SJSA1 (cell line): ENCODE results near the gene TGFBR3. TPM values are rescaled to one million over a fixed set of nuclear protein-coding genes. Genes with fewer than 3 reads are reported as not detected.

Experiments used
- DNase-seq, 2 experiments: peaks; one replicate each; pipeline ENCODE4 v3.0.0-alpha.2; 2015 to 2020; ENCODE audit warnings: low spot score in 2 of 2, low read depth in 1 of 2
- H3K27ac ChIP-seq: fragments of 250-450 bp; sonication (Bioruptor Pico); 2 replicates; pipeline ENCODE4 v1.5.1; 2020; ENCODE audit warnings: mild to moderate bottlenecking, moderate library complexity
- H3K27me3 ChIP-seq: fragments of 250-450 bp; sonication (Bioruptor Pico); replicated peaks from 2 replicates; pipeline ENCODE4 v1.5.1; 2020; ENCODE audit warnings: mild to moderate bottlenecking, moderate library complexity
- H3K36me3 ChIP-seq: fragments of 250-450 bp; sonication (Bioruptor Pico); 2 replicates; pipeline ENCODE4 v1.5.1; 2020; ENCODE audit warnings: mild to moderate bottlenecking
- H3K4me1 ChIP-seq: fragments of 250-450 bp; sonication (Bioruptor Pico); replicated peaks from 2 replicates; pipeline ENCODE4 v1.6.1; 2021; ENCODE audit warnings: mild to moderate bottlenecking
- H3K4me3 ChIP-seq: fragments of 250-450 bp; sonication (Bioruptor Pico); 2 replicates; pipeline ENCODE4 v1.5.1; 2020; ENCODE audit warnings: mild to moderate bottlenecking
- H3K9me3 ChIP-seq: fragments of 250-450 bp; sonication (Bioruptor Pico); replicated peaks from 2 replicates; pipeline ENCODE4 v1.5.1; 2020; ENCODE audit warnings: mild to moderate bottlenecking
- total RNA-seq: library from RNA; depleted of rRNA; stranded (reverse); fragments of >200 nt; shearing (Covaris generic); gene quantifications from 2 replicates; pipeline ENCODE4 v1.2.3, GENCODE V29; 2014

Gene TGFBR3
- total RNA-seq, 1 experiment from 2014 or later = 8.8 TPM

- no peaks in the 10 kb centered on the region for H3K27me3 ChIP-seq
- H3K9me3 ChIP-seq = no peaks in the 10 kb centered on the region
- H3K4me1 ChIP-seq = peaks cover 9% of the 10 kb centered on the region
- H3K36me3 ChIP-seq = 0 out of 2 replicates have a peak, but pooled peaks cover 7% of the 10 kb centered on the region
- H3K4me3 ChIP-seq = no peak overlapping the region
- no peak for DNase-seq
- no peak overlapping the region for H3K27ac ChIP-seq
Measured at GRCh38 chr1:91706140-91706957, 179.6 kb downstream of the TGFBR3 start.

DNA sequence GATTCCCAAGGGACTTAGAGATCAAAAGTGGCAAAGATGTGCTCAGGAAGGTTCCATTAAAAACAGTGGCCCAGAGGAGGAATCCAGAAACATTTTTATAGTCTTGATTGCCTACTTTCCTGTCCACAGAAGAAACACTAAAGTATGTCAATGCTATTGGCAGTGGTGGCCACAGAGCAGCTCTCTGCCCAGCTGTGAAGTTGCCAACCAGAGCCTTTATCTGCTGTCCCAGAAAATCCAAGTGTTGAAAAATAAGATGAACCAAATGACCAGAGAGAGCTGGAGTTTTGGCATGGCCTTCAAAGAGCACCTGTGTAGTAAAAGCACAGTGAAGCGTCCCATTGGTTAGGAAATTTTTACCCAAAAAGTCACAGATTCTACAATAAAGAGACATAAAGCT lies 181.2 kb downstream of the TGFBR3 start:
- Histone ChIP-seq H3K27me3 (no peaks in the 10 kb centered on the region), H3K4me3 (no peak overlapping the region), H3K36me3 (0 out of 2 replicates have a peak, but pooled peaks cover 7% of the 10 kb centered on the region), H3K9me3 (no peaks in the 10 kb centered on the region), H3K4me1 (peaks cover 24% of the 10 kb centered on the region), H3K27ac (no peak overlapping the region)
- DNase-seq = no peak

GRCh38 chr1:91703095-91703494 lies 182.9 kb downstream of the TGFBR3 start:
- Histone ChIP-seq H3K9me3 (no peaks in the 10 kb centered on the region), H3K4me1 (peaks cover 34% of the 10 kb centered on the region), H3K4me3 (no peak overlapping the region), H3K36me3 (0 out of 2 replicates have a peak, but pooled peaks cover 7% of the 10 kb centered on the region), H3K27me3 (no peaks in the 10 kb centered on the region), H3K27ac (no peak overlapping the region)
- no peak for DNase-seq

DNA sequence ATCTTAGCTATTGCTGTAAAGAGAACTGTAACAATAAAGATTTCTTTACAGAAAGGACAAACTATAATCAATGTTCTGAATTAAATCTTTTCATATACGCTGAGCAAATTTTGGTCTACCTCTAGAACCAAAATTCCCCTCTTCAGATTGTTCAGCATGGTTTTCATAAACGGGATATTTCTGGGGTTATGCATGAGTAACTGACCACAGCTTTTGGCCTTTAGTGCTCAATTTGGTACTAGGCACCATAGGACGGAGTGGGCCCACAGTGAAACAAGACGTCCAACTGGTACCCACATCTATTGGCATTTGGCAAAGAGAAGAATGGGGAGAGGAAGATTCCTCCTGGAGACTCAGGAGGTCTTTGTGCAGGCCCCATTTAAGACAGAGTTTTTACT lies 184.5 kb downstream of the TGFBR3 start:
- H3K4me1 ChIP-seq = peaks cover 34% of the 10 kb centered on the region
- DNase-seq = peak in 1 of 2 experiments; percentile 50
- H3K27me3 ChIP-seq = no peaks in the 10 kb centered on the region
- H3K4me3 ChIP-seq = no peak overlapping the region
- H3K9me3 ChIP-seq = no peaks in the 10 kb centered on the region
- peak overlapping the region; percentile 95 for H3K27ac ChIP-seq
- no peaks in the 10 kb centered on the region for H3K36me3 ChIP-seq

DNA sequence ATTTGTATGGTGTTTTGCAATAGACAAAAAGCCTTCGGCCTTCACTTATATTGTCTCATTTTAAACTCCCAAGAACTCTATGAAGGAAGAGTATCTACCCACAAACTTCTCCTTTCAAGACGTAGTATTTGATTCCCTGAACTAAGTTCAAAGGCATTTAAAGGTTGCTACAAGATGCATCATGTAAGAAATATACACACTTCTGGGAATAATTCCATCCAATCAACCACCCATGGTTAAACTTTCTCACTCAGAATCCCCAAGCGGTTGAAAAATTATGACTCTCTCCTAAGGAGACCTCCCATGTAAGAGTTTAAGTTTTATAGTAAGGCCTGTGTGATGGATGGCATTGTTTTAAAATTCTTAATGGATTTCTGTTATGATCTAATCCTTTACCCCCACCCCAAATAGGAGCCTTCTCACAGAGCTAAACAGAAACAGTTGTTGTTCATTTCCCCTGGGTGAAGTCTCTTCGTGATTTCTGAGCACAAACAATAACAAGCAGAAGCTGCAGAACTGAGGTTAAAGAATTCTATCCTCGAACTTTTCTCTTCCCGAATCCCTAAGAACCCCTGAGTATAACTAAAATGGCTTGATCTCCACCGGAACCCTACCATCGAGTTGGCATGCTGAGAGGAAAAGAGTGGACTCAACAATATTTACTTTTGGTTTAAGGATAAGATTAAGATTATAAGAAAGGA lies 185.0 kb downstream of the TGFBR3 start:
- peak; percentile 50 to 95 for DNase-seq
- Histone ChIP-seq H3K36me3 (no peaks in the 10 kb centered on the region), H3K9me3 (no peaks in the 10 kb centered on the region), H3K27me3 (no peaks in the 10 kb centered on the region), H3K27ac (peak overlapping the region; percentile 95), H3K4me3 (no peak overlapping the region), H3K4me1 (peaks cover 34% of the 10 kb centered on the region)

DNA sequence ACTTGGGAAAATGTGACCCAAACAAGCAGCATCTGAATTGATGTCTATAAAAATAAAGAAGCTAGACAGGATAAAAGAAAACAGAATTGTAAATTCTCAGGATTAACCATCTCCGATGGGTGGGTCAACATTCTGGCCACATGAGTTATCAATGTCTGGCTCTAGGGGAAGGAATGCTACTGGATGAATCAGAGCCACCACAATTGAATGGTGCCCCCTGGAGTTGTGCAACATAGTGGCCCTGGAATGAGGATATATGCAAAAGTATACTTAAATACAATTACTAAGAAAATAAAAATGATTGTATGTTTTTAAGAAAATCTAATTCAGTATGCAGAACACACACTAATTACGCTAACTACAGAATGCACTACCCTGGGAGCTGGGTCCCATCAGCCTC lies 185.6 kb downstream of the TGFBR3 start:
- H3K4me3 ChIP-seq = no peak overlapping the region
- no peaks in the 10 kb centered on the region for H3K27me3 ChIP-seq
- peak overlapping the region; percentile 95 for H3K27ac ChIP-seq
- H3K4me1 ChIP-seq = peaks cover 34% of the 10 kb centered on the region
- DNase-seq = peak; percentile 72 to 75
- no peaks in the 10 kb centered on the region for H3K36me3 ChIP-seq
- H3K9me3 ChIP-seq = no peaks in the 10 kb centered on the region

DNA sequence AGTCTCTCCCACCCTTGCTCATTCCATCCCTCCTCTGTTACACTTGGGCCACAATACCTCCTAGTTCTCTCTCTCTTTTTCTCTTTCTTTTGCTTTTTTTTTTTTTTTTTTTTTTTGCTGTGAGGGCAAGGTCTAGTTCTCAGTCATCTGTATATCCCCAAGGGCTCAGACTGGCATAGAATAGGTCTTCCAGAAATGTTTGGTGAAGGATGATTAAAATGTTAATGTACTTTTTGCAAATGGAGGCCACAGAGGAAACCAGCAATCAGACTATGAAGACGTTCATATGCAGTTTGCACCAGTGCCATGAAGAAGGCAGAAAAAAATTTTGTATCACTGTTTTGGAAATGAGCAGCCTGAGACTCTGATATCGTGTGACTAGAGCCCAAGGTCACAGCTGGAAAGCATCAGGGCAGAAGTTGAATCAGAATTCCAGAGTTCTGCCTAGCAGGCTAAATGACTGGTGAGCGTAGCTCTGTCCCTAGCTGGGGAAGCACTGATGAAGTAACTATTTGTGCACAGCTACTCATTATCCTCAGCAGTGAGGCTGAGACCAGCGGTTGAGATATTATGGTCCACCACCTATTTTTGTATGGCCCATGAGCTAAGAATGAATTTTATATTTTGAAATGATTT lies 186.5 kb downstream of the TGFBR3 start:
- H3K4me3 ChIP-seq = no peak overlapping the region

GRCh38 chr1:91697861-91698260 lies 188.1 kb downstream of the TGFBR3 start:
- Histone ChIP-seq H3K36me3 (no peaks in the 10 kb centered on the region), H3K4me3 (no peak overlapping the region), H3K27ac (no peak overlapping the region), H3K9me3 (no peaks in the 10 kb centered on the region), H3K27me3 (no peaks in the 10 kb centered on the region), H3K4me1 (peaks cover 34% of the 10 kb centered on the region)
- DNase-seq = no peak

More for the DNA sequence above, 186.5 kb downstream of the TGFBR3 start:
- Histone ChIP-seq H3K9me3 (no peaks in the 10 kb centered on the region), H3K27me3 (no peaks in the 10 kb centered on the region), H3K36me3 (no peaks in the 10 kb centered on the region), H3K27ac (peak overlapping the region; percentile 95), H3K4me1 (peaks cover 34% of the 10 kb centered on the region)
- peak in 1 of 2 experiments; percentile 35 for DNase-seq

DNA sequence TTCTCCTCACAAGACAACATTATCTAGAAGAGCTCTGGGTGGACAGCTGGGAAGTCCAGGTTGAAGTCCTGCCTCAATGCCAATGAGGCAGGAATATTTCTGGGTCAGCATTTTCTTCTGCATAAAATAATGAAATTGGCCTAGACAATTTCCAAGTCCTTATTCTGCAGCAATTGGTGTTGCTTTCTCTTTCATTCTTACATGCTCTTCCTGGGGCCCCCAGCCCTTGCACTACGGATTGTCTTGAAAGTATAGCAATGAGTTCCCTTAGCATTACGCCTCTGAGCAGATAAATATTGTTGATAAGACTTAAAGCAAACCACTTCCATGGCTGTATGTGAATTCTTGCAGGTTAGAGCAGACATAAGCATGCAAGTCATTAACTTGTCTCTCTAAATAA lies 188.5 kb downstream of the TGFBR3 start:
- H3K27me3 ChIP-seq = no peaks in the 10 kb centered on the region
- H3K9me3 ChIP-seq = no peaks in the 10 kb centered on the region
- DNase-seq = no peak
- H3K27ac ChIP-seq = no peak overlapping the region
- no peaks in the 10 kb centered on the region for H3K36me3 ChIP-seq
- peaks cover 34% of the 10 kb centered on the region for H3K4me1 ChIP-seq
- no peak overlapping the region for H3K4me3 ChIP-seq

DNA sequence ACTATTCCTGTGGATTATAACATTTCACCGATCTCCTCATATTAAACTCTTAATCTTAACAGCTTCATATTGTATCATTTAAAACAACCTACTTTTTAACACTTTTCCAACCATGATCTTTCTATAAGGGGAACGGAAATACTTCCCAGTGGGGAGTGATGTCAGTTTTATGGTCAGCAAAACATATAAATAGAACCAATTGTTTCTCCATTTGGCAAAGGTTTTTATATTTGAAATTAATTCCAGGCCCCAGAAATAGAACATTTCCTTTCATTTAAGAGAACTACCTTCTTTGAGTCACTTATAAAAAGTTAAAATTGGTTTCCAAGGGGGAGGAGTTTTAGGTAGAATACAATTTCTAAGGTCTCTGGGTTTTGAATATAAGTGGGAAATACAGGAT lies 189.6 kb downstream of the TGFBR3 start:
- H3K4me1 ChIP-seq = peaks cover 24% of the 10 kb centered on the region
- no peak for DNase-seq
- H3K27ac ChIP-seq = no peak overlapping the region
- no peaks in the 10 kb centered on the region for H3K27me3 ChIP-seq
- no peak overlapping the region for H3K4me3 ChIP-seq
- no peaks in the 10 kb centered on the region for H3K9me3 ChIP-seq
- H3K36me3 ChIP-seq = no peaks in the 10 kb centered on the region

GRCh38 chr1:91693557-91693956 lies 192.4 kb downstream of the TGFBR3 start:
- Histone ChIP-seq H3K9me3 (no peaks in the 10 kb centered on the region), H3K4me3 (no peak overlapping the region), H3K27ac (no peak overlapping the region), H3K36me3 (no peaks in the 10 kb centered on the region), H3K27me3 (no peaks in the 10 kb centered on the region), H3K4me1 (no peaks in the 10 kb centered on the region)
- DNase-seq = no peak

DNA sequence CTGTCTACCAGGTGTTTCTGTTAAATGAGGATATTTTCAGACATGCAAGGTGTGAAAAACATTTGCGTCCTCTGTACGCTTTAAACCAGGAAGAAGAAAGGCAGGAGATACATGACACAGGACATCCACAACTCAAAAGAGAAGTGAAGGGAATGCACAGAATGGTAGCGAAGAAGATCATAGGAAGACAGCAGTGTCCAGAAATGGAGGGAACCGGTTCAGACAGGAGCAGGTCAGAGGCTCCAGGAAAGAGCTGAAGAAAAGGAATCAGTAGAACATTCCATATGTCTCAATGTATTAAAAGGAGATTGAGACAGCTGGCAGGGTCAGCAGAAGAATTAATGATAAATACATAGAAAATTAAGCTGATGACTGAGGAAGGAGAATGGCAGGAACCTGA lies 194.4 kb downstream of the TGFBR3 start:
- H3K27me3 ChIP-seq = no peaks in the 10 kb centered on the region
- no peaks in the 10 kb centered on the region for H3K36me3 ChIP-seq
- no peaks in the 10 kb centered on the region for H3K4me1 ChIP-seq
- no peaks in the 10 kb centered on the region for H3K9me3 ChIP-seq
- H3K27ac ChIP-seq = no peak overlapping the region
- H3K4me3 ChIP-seq = no peak overlapping the region
- no peak for DNase-seq

DNA sequence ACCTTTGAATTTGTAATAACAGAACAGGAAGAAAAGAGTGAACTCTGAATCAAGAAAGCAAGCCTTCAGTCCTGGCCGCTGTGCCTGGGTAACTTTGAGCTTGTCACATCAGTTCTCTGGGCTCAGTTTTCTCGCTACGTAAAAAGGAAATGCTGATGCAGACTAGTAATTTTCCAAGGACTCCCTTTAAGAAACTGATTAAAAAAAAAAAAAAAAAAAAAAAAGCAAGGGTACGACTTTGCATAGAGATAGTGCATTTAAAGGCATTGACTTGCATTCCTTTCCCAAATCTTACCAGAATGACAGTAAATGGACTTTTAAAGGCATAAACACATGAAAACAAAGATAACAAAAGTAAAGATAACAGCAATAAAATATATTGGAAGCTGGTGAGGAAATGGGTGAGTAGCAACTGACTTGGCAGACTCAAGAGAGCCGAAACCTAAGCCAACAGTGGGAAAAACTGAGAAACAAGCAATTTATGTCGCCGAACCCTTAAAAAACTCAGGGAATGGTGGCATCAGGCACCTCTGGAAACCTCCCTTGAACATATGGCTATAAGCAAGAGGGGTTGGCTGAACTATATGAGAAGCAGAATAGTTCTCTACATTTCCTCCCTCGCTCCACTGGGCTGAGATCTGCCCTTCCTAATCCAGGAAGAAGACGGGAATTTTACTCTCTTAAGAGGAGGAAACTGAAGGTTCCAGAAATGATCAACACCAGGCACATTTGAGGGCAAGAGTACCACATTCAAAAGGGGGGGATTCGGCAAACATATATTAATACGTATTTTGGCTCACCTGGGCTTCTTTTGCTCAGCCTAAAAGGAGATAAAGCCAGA lies 196.1 kb downstream of the TGFBR3 start:
- H3K27ac ChIP-seq = no peak overlapping the region
- no peaks in the 10 kb centered on the region for H3K4me1 ChIP-seq
- no peaks in the 10 kb centered on the region for H3K27me3 ChIP-seq
- DNase-seq = no peak
- no peaks in the 10 kb centered on the region for H3K9me3 ChIP-seq
- H3K4me3 ChIP-seq = no peak overlapping the region
- H3K36me3 ChIP-seq = no peaks in the 10 kb centered on the region
